Activated CD4-positive, alpha-beta T cell treated with anti-CD3 and anti-CD28 coated beads, Interleukin-2, amount 10 ng/mL, durations not matched to agents 24 days and 14 days (primary cell): ENCODE measurements around the gene NDST1. TPM values are rescaled to one million over a fixed set of nuclear protein-coding genes. Genes with fewer than 3 reads are reported as not detected.

ENCODE experiments used
- DNase-seq: peaks from one replicate; pipeline ENCODE4 v3.0.0; 2022
- H3K27ac Mint-ChIP-seq: one replicate; pipeline ENCODE4 v1.8.0; 2022; ENCODE audit warnings: mild to moderate bottlenecking, mixed read lengths
- H3K27me3 Mint-ChIP-seq: one replicate; pipeline ENCODE4 v1.8.0; 2022; ENCODE audit warnings: mixed read lengths
- H3K36me3 Mint-ChIP-seq: one replicate; pipeline ENCODE4 v1.8.0; 2022; ENCODE audit warnings: low read depth, mild to moderate bottlenecking, mixed read lengths
- H3K4me1 Mint-ChIP-seq: one replicate; pipeline ENCODE4 v1.8.0; 2021; ENCODE audit warnings: mixed read lengths
- H3K4me3 Mint-ChIP-seq: one replicate; pipeline ENCODE4 v1.8.0; 2022; ENCODE audit warnings: mild to moderate bottlenecking, moderate library complexity, mixed read lengths
- H3K9me3 Mint-ChIP-seq: one replicate; pipeline ENCODE4 v1.8.0; 2021; ENCODE audit warnings: mixed read lengths
- intact Hi-C: fragments of 100-400 bp; cut with micrococcal nuclease; formaldehyde crosslinking; loops from one replicate; pipeline ENCODE4 v1.15.1; 2023
- total RNA-seq: library from RNA; stranded (reverse); gene quantifications from 2 replicates; pipeline ENCODE4 v1.2.3, GENCODE V29; 2022

Gene NDST1
- total RNA-seq, 1 donor from 2014 or later = 2.8 TPM

DNA sequence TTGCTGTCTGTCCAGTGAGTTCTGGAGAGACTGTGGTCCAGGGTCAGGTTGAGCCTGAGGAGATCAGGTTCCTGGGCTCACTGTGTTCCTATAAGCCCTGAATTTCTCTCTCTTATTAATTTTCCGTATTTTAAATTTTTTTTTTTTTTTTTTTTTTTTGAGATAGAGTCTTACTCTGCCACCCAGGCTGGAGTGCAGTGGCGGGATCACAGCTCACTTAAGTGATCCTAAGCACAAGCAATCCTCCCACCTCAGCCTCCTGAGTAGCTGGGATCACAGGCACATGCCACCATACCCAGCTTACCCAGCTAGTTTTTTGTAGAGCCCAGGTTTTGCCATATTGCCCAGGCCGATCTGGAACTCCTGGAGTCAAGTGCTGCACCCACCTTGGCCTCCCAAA is 22.5 kb downstream of the NDST1 start:
- Mint-ChIP-seq H3K27ac (no peak overlapping the region), H3K9me3 (no peaks in the 10 kb centered on the region)

DNA sequence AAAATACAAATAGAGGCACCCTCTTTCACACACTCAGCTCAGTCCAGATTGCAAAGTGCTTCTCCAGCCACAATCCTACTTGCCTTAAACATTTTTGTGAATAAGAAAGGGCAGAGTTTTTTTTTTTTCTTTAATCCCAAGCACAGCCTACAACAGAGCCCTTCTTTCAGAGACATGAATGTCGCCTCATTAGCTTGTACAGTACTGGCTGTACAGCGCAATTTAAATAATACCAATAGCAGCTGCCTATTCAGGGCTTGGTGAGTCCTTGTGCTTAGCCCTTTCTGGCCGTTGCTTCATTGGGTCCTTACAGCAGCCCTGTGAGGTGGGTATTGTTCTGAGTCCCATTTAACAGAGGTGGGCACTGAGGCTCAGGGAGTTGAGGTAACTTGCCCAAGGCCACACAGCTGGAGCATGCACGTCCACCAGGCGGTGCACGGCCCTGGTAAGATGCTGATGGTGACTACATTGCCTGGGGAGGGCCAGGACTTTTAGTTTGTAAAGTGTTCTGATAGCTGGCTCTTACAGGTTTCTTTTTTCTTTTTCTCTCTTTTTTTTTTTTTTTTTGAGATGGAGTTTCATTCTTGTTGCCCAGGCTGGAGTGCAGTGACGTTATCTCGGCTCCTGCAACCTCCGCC is 23.1 kb downstream of the NDST1 start:
- intact Hi-C loops = no loop called here
- Mint-ChIP-seq H3K9me3 (no peaks in the 10 kb centered on the region), H3K27ac (no peak overlapping the region), H3K27me3 (no peaks in the 10 kb centered on the region), H3K4me1 (no peaks in the 10 kb centered on the region), H3K36me3 (no peaks in the 10 kb centered on the region), H3K4me3 (no peak overlapping the region)
- no peak for DNase-seq

More for the DNA sequence above, 22.5 kb downstream of the NDST1 start:
- Mint-ChIP-seq H3K4me3 (no peak overlapping the region), H3K4me1 (no peaks in the 10 kb centered on the region), H3K36me3 (no peaks in the 10 kb centered on the region), H3K27me3 (no peaks in the 10 kb centered on the region)
- no peak for DNase-seq
- intact Hi-C loops = no loop called here

DNA sequence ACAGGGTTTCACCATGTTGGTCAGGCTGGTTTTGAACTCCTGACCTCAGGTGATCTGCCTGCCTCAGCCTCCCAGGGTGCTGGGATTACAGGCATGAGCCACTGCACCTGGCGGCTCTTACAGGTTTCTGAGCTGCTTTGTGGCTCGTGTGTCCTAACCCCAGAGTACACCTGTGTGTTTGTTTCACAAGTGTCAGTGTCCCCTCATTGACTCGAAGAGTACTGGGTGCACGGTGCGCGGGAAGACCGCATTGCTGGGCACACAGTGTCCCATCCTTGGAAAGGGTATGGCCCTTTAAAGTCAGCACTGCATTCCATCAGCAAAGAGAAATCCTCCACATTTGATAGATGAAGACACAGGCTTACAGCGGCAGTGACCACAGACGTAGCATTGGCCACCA is 23.8 kb downstream of the NDST1 start:
- no peaks in the 10 kb centered on the region for H3K9me3 Mint-ChIP-seq
- intact Hi-C loops = no loop called here
- H3K27me3 Mint-ChIP-seq = no peaks in the 10 kb centered on the region
- DNase-seq = no peak
- H3K36me3 Mint-ChIP-seq = no peaks in the 10 kb centered on the region
- no peak overlapping the region for H3K27ac Mint-ChIP-seq
- no peak overlapping the region for H3K4me3 Mint-ChIP-seq
- H3K4me1 Mint-ChIP-seq = no peaks in the 10 kb centered on the region

DNA sequence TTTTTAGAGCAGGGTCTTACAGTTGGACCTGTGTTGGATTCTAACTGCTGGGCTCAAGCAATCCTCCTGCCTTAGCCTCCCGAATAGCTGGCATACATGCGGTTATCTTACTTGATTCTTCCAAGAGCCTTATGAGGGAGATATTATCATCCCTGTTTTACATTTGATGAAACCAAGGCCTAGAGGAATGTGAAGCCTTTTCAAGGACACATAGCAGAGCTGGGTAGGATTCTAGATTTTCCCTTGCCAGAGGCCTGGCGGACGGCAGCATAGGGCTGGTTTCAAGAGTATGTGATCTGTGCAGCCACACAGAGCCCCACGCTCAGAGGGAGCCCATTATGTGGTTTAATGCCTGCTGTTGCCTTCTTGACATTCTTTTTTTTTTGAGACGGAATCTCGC is 24.2 kb downstream of the NDST1 start:
- H3K9me3 Mint-ChIP-seq = no peaks in the 10 kb centered on the region
- H3K4me1 Mint-ChIP-seq = no peaks in the 10 kb centered on the region
- no peaks in the 10 kb centered on the region for H3K36me3 Mint-ChIP-seq
- no peak overlapping the region for H3K4me3 Mint-ChIP-seq
- H3K27me3 Mint-ChIP-seq = no peaks in the 10 kb centered on the region
- H3K27ac Mint-ChIP-seq = no peak overlapping the region
- intact Hi-C loops = no loop called here
- DNase-seq = no peak

DNA sequence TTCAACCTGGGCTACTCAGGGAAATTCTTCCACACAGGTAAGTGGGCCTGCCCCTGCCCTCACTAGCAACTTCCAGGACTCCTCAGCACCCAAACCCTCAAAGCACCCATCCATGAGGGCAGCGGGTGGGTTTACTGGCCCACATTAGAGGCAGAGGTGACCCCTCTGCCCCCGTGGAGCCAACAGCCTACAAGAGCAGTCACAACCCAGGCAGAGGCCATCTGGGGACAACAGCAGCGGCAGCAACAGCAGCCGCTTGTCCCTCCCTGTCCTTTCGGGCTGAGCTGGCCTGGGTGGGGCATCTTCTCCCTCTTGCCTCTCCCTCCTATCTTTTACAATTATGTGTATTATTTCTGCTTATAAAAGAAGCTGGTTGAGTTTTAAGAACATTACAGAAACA is 25.1 kb downstream of the NDST1 start:
- no peaks in the 10 kb centered on the region for H3K27me3 Mint-ChIP-seq
- intact Hi-C loops = no loop called here
- no peak for DNase-seq
- H3K4me1 Mint-ChIP-seq = no peaks in the 10 kb centered on the region
- H3K27ac Mint-ChIP-seq = no peak overlapping the region
- no peaks in the 10 kb centered on the region for H3K36me3 Mint-ChIP-seq
- H3K4me3 Mint-ChIP-seq = no peak overlapping the region
- no peaks in the 10 kb centered on the region for H3K9me3 Mint-ChIP-seq

DNA sequence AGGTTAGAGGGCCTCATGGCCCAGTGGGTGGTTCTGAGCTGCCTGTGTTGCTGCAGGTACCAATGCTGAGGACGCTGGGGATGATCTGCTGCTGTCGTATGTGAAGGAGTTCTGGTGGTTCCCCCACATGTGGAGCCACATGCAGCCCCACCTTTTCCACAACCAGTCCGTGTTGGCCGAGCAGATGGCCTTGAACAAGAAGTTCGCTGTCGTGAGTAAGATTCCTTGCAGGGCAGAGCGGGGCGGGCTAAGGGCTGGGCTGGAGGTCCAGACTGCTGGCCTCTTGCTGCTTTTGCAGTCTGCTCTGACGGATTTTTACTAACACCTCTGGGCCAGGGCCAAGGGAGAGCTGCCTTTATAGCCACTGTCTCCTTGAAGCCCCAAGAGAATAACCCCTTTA is 26.9 kb downstream of the NDST1 start:
- no peak for DNase-seq
- Mint-ChIP-seq H3K4me1 (no peaks in the 10 kb centered on the region), H3K4me3 (no peak overlapping the region), H3K27ac (no peak overlapping the region), H3K9me3 (no peaks in the 10 kb centered on the region), H3K36me3 (no peaks in the 10 kb centered on the region), H3K27me3 (no peaks in the 10 kb centered on the region)
- intact Hi-C loops = no loop called here

DNA sequence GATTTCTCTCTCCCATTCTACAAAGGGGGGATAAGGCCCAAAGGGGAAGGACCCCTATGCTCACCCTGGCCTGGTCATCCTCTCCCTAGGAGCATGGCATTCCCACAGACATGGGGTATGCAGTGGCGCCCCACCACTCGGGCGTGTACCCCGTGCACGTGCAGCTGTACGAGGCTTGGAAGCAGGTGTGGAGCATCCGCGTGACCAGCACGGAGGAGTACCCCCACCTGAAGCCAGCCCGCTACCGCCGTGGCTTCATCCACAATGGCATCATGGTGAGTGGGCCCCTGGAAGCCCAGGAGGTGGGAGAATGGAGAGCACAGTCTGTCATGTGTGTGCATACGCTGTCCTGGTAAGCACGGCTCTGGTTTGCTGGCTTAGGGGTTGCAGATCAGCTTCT is 27.7 kb downstream of the NDST1 start:
- H3K4me1 Mint-ChIP-seq = no peaks in the 10 kb centered on the region
- H3K27me3 Mint-ChIP-seq = no peaks in the 10 kb centered on the region
- intact Hi-C loops = no loop called here
- no peak overlapping the region for H3K27ac Mint-ChIP-seq
- no peaks in the 10 kb centered on the region for H3K9me3 Mint-ChIP-seq
- DNase-seq = no peak
- no peaks in the 10 kb centered on the region for H3K36me3 Mint-ChIP-seq
- H3K4me3 Mint-ChIP-seq = no peak overlapping the region

DNA sequence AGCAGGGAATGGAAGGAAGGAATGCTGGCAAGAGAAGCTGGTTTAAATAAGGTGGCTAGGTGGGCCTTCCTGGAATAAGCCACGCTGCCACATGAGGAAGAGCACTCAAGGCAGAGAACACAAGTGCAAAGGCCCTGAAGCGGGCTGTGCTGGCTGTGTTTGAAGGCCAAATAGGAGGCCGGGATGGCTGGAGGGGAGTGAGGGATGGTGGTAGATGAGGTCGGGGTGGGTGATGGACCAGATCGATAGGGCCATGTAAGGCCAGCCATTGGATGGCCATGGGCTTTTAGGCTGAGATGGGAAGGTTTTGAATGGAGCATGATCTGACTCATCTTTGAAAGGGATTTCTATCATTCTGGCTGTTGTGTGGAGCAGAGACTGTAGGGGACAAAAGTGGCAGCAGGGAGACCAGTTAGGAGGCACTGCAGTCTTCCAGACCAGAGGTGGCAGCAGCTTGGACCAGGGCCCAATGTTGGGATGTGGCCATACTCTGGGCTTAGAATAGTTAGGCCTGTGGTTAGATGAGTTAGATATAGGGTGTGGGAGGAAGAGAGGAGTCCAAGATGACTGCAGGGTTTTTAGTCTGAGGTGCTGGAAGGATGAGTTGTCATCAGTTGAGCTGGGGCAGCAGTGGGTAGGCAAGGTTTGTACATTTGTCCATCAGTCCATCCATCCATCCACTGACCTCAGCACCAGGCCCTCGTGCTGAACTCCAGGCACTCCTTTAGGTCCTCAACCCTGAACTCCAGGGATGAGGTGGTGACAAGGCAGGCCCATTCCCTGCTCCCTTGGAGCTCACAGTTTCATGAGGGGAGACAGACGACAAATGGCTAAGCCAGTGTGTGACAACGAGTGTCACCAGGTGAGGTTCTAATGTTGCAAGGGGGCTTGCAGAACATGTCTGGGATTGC is 30.3 kb downstream of the NDST1 start:
- no peak for DNase-seq
- no peaks in the 10 kb centered on the region for H3K4me1 Mint-ChIP-seq
- H3K36me3 Mint-ChIP-seq = no peaks in the 10 kb centered on the region
- intact Hi-C loops = no loop called here
- H3K27me3 Mint-ChIP-seq = no peaks in the 10 kb centered on the region
- H3K27ac Mint-ChIP-seq = no peak overlapping the region
- no peaks in the 10 kb centered on the region for H3K9me3 Mint-ChIP-seq
- no peak overlapping the region for H3K4me3 Mint-ChIP-seq

DNA sequence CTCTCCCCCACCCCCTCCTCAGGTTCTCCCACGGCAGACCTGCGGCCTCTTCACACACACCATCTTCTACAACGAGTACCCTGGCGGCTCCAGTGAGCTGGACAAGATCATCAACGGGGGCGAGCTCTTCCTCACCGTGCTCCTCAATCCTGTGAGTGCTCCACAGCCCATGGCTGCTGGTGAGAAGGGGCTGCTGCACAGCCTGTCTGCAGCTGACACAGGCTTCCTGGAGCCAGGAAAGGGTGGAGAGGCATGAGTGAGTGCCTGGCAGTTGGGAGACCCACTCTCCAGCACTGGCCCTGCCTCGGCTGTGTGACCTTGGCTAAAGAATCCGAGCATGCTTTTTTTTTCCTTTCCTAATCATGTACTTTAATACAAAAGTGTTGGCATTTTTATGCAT is 31.3 kb downstream of the NDST1 start:
- intact Hi-C loops = no loop called here
- no peak overlapping the region for H3K4me3 Mint-ChIP-seq
- no peaks in the 10 kb centered on the region for H3K9me3 Mint-ChIP-seq
- no peaks in the 10 kb centered on the region for H3K4me1 Mint-ChIP-seq
- H3K27me3 Mint-ChIP-seq = no peaks in the 10 kb centered on the region
- H3K27ac Mint-ChIP-seq = no peak overlapping the region
- no peak for DNase-seq
- no peaks in the 10 kb centered on the region for H3K36me3 Mint-ChIP-seq

DNA sequence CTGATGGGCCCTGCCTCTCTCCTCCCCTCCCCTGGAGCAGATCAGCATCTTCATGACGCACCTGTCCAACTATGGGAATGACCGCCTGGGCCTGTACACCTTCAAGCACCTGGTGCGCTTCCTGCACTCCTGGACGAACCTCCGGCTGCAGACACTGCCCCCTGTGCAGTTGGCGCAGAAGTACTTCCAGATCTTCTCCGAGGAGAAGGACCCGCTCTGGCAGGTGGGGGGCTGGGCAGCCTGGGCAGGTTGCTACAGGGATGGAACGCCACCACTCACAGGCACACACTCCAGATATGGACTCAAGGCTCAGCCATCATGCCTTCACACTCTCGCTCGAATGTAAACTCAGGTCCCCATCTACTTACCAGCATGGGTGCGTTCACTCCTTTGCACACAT is 32.1 kb downstream of the NDST1 start:
- no peak for DNase-seq
- intact Hi-C loops = no loop called here
- Mint-ChIP-seq H3K36me3 (no peaks in the 10 kb centered on the region), H3K4me1 (no peaks in the 10 kb centered on the region), H3K4me3 (no peak overlapping the region), H3K9me3 (no peaks in the 10 kb centered on the region), H3K27me3 (no peaks in the 10 kb centered on the region), H3K27ac (no peak overlapping the region)

DNA sequence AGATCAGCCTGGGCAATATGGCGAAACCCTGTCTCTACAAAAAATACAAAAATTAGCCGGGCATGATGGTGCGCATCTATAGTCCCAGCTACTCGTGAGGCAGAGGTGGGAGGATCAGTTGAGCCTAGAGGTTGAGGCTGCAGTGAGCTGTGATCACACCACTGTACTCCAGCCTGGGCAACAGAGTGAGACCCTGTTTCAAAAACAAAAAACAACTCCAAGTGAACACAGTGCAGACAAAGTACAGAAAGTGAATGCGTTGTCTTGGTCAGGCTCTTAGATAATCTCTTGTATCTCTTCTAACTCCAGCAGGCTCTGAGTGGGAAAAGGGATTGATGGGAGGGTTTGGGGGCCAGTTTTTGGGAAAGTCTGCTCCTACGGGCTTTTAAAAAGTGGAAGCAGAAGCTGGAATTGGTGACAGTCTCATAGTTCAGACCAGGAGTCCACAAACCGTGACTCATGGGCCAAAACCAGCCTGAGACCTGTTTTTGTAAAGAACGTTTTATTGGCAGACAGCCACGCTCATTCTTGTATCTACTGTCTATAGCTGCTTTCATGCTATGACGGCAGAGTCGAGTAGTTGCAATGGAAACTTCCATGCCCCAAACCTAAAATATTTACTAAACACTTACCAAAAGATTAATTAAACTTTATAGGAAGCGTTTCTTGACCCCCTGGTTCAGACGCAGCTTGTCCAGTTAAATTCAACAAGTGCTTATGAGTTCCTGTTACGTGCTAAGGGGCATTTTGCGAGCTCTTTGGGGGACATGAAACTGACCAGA is 32.9 kb downstream of the NDST1 start:
- no peak overlapping the region for H3K27ac Mint-ChIP-seq
- DNase-seq = no peak
- no peaks in the 10 kb centered on the region for H3K36me3 Mint-ChIP-seq
- H3K9me3 Mint-ChIP-seq = no peaks in the 10 kb centered on the region
- no peak overlapping the region for H3K4me3 Mint-ChIP-seq
- no peaks in the 10 kb centered on the region for H3K4me1 Mint-ChIP-seq
- intact Hi-C loops = no loop called here
- H3K27me3 Mint-ChIP-seq = no peaks in the 10 kb centered on the region

DNA sequence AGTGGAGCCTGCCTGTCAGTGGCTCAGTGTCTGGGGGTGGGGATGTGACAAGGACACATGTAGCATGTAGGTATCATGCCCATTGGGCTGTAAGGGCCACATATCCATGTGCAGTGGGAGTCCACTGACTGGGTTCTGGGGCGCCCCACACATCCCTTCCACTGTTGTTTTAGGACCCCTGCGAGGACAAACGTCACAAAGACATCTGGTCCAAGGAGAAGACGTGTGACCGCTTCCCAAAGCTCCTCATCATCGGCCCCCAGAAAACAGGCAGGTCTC is 33.4 kb downstream of the NDST1 start:
- H3K27me3 Mint-ChIP-seq = no peaks in the 10 kb centered on the region
- intact Hi-C loops = no loop called here
- H3K9me3 Mint-ChIP-seq = no peaks in the 10 kb centered on the region

DNA sequence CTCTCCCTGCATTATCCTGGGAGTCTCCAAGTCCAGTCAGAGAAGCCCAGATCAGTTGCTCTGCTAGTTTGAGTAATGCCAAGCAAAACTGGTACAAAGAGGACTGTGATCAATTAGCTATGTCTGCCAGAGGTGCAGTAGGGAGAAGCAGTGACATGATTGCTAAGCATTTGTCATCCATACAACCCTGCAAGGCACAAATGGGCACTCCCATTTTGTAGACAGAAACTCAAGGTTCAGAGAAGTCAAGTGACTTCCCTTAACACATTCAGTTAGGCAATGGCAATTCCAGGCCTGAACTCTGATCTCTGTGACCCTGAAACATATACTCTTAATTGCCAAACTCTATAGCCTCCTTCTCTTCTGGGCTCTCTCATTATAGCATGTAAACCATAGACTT is 34.0 kb downstream of the NDST1 start:
- H3K4me1 Mint-ChIP-seq = no peaks in the 10 kb centered on the region
- H3K4me3 Mint-ChIP-seq = no peak overlapping the region
- H3K27ac Mint-ChIP-seq = no peak overlapping the region
- DNase-seq = no peak
- no peaks in the 10 kb centered on the region for H3K36me3 Mint-ChIP-seq
- no peaks in the 10 kb centered on the region for H3K27me3 Mint-ChIP-seq
- intact Hi-C loops = no loop called here
- H3K9me3 Mint-ChIP-seq = no peaks in the 10 kb centered on the region

More for the DNA sequence above, 33.4 kb downstream of the NDST1 start:
- Mint-ChIP-seq H3K36me3 (no peaks in the 10 kb centered on the region), H3K27ac (no peak overlapping the region), H3K4me3 (no peak overlapping the region), H3K4me1 (no peaks in the 10 kb centered on the region)
- DNase-seq = no peak

DNA sequence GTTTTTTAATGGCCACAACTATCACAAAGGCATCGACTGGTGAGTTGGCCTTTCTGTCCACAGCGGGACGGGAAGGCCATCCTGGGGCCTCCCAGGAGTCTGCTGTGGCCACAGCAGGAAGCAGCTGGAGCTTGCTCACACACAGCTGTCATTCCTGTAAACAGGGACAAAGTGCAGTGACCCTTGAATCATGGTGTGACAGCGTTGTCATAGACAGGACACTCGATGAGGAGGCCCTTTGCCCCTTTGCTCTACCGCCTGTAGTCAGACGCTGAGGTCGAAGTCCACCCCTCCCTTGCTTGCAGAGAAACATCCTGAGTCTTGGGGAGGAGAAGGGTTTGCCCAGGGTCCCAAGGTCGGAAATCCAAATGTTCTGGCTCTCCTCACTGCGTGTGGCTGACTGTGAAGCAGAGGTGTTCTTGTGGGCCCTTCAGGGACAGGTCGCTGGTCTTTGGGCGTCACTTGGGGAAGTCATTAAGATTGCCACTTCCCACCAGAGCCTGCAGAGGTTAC is 35.1 kb downstream of the NDST1 start:
- Mint-ChIP-seq H3K4me1 (no peaks in the 10 kb centered on the region), H3K36me3 (no peaks in the 10 kb centered on the region), H3K27me3 (no peaks in the 10 kb centered on the region), H3K9me3 (no peaks in the 10 kb centered on the region), H3K27ac (no peak overlapping the region), H3K4me3 (no peak overlapping the region)
- intact Hi-C loops = no loop called here
- DNase-seq = no peak
